Activated T-helper 1 cell treated with anti-CD3 and anti-CD28 coated beads, Interleukin-12 subunit alpha, Interleukin-12 subunit beta, Interleukin-2, Interleukin-4 antibody, amounts not matched to agents 30 ng/mL and 10 ng/mL and 1 ng/mL, durations not matched to agents 14 hours and 24 hours and 36 hours (primary cell): ENCODE measurements around the gene CD33. TPM values are rescaled to one million over a fixed set of nuclear protein-coding genes. Genes with fewer than 3 reads are reported as not detected.
"Not testable (repeated sequence)": the region's sequence is repeated elsewhere in the genome, so short reads cannot be mapped to it uniquely, and the experiment has no call there.

Source experiments
- DNase-seq: peaks from one replicate; pipeline ENCODE4 v3.0.0; 2021; ENCODE audit warnings: low spot score
- H3K27ac Mint-ChIP-seq: one replicate; pipeline ENCODE4 v1.8.0; 2021; ENCODE audit warnings: mild to moderate bottlenecking, mixed read lengths
- H3K27me3 Mint-ChIP-seq: one replicate; pipeline ENCODE4 v1.8.0; 2022; ENCODE audit warnings: mild to moderate bottlenecking, moderate library complexity, mixed read lengths; ENCODE audit not compliant: insufficient read depth
- H3K36me3 Mint-ChIP-seq: one replicate; pipeline ENCODE4 v1.8.0; 2021; ENCODE audit warnings: low read depth, mixed read lengths
- H3K4me1 Mint-ChIP-seq: one replicate; pipeline ENCODE4 v1.8.0; 2021; ENCODE audit warnings: low read depth, mixed read lengths
- H3K4me3 Mint-ChIP-seq: one replicate; pipeline ENCODE4 v1.8.0; 2021; ENCODE audit warnings: mild to moderate bottlenecking, moderate library complexity, mixed read lengths
- H3K9me3 Mint-ChIP-seq: one replicate; pipeline ENCODE4 v1.8.0; 2021; ENCODE audit warnings: mixed read lengths
- intact Hi-C: fragments of 100-400 bp; cut with micrococcal nuclease; formaldehyde crosslinking; loops from one replicate; pipeline ENCODE4 v1.15.1; 2024
- total RNA-seq: library from RNA; stranded (reverse); gene quantifications from 2 replicates; pipeline ENCODE4 v1.2.3, GENCODE V29; 2022

Gene CD33
- total RNA-seq, 1 donor from 2014 or later = 6.3 TPM

GRCh38 chr19:51195316-51195586 lies 29.6 kb upstream of the CD33 start:
- intact Hi-C loops = no loop called here
- H3K4me1 Mint-ChIP-seq = peaks cover 5% of the 10 kb centered on the region
- no peaks in the 10 kb centered on the region for H3K36me3 Mint-ChIP-seq
- H3K4me3 Mint-ChIP-seq = no peak overlapping the region
- H3K27ac Mint-ChIP-seq = no peak overlapping the region
- H3K9me3 Mint-ChIP-seq = no peaks in the 10 kb centered on the region
- DNase-seq = no peak
- peaks cover 3% of the 10 kb centered on the region for H3K27me3 Mint-ChIP-seq

DNA sequence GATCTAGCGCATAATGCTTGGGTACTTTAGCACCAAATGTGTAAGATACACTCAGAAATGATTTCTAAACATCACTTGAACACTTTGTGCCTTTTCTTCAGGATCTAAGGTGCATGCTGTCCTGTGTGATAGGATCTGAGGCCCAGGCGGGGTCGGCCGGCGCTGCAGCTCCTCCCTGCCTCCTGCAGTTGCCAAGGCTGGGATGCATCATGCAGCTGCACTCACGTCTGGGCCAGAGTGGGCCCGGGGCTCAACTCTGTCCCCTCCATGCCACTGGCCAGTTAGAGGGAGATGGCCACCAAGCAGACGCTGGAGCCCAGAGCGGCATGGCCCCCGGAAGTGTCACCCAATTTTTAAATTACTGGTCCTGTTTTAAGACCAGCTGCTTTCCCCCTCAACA lies 29.3 kb upstream of the CD33 start:
- no peak overlapping the region for H3K4me3 Mint-ChIP-seq
- H3K4me1 Mint-ChIP-seq = peaks cover 5% of the 10 kb centered on the region
- no peaks in the 10 kb centered on the region for H3K36me3 Mint-ChIP-seq
- intact Hi-C loops = no loop called here
- H3K27ac Mint-ChIP-seq = no peak overlapping the region
- no peak for DNase-seq
- H3K9me3 Mint-ChIP-seq = no peaks in the 10 kb centered on the region
- H3K27me3 Mint-ChIP-seq = peaks cover 6% of the 10 kb centered on the region

DNA sequence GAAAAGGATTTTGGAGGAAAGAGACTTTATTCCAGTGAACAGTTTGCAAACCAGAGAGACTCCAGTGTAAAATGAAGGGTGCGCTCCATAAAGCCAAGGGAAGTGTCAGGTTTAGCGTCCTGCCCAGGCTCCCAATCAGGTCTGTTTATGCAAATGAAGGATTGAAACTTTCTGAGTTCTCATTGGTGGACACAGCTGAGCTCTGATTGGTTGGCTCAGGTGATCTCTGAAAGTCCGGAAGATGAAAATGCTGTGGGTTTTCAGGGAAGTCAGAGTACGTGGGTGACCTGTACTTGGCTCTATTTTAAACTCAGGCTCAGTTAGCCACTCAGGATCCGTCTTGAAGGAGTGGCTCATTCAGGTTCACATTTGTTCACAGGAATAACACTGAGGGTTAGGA lies 28.7 kb upstream of the CD33 start:
- Mint-ChIP-seq H3K27ac (no peak overlapping the region), H3K4me1 (peaks cover 5% of the 10 kb centered on the region), H3K4me3 (no peak overlapping the region), H3K27me3 (peaks cover 7% of the 10 kb centered on the region), H3K9me3 (no peaks in the 10 kb centered on the region), H3K36me3 (no peaks in the 10 kb centered on the region)
- intact Hi-C loops = no loop called here
- no peak for DNase-seq

GRCh38 chr19:51198641-51199040 lies 26.2 kb upstream of the CD33 start:
- intact Hi-C loops = no loop called here
- H3K4me3 Mint-ChIP-seq = no peak overlapping the region
- peaks cover 5% of the 10 kb centered on the region for H3K4me1 Mint-ChIP-seq
- no peak for DNase-seq
- no peak overlapping the region for H3K27ac Mint-ChIP-seq
- H3K27me3 Mint-ChIP-seq = peaks cover 7% of the 10 kb centered on the region
- no peaks in the 10 kb centered on the region for H3K36me3 Mint-ChIP-seq
- H3K9me3 Mint-ChIP-seq = no peaks in the 10 kb centered on the region

DNA sequence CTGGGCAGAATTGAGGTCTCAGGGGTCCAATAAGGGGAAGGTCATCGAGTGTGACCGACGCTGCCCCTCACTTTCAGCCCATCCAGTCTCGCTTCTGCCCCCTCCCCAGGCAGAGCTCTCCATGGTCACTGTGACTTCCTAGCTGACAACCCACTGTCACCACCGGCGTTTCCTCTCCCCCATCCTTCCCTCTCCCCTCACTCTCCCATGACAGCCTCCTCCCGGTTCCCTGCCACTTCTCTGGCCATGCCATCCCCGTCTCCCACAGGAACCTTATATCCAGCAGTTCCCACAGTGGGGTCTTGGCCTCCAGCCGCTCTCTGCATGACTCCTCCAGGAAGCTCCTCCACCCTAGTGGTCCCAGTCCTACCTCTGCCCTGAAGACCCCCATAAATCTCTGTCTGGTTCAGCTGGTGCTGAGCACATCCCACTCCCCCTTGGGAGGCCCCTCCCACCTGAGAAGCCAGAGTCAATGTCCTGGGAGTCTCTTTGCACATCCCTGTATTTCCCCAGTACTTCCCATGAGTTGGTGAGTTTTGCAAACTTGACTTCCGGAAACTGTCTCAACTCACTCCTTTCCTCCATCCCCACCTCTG lies 24.7 kb upstream of the CD33 start:
- H3K9me3 Mint-ChIP-seq = no peaks in the 10 kb centered on the region
- no peaks in the 10 kb centered on the region for H3K36me3 Mint-ChIP-seq
- intact Hi-C loops = no loop called here
- H3K4me3 Mint-ChIP-seq = no peak overlapping the region
- no peak for DNase-seq
- peaks cover 1% of the 10 kb centered on the region for H3K4me1 Mint-ChIP-seq
- no peak overlapping the region for H3K27ac Mint-ChIP-seq
- peaks cover 7% of the 10 kb centered on the region for H3K27me3 Mint-ChIP-seq

DNA sequence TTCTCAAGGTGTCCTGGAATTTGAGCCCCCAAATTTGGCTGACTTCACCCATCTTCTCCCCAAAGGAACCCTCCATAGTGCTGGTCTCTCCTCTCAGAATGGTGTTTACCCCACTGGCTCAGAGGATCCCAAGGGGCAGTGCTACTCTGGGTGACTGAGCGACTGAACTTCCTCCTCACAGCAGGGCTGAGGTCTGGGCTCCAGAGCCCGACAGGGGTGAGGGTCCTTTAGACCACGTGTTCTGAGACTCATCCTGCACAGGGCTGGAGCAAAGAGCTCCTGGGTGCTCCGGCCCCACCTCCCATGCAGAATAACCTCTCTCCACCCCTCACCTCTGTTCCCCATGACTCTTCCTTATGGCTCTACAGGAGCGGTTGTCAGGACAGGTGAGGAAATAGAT lies 23.2 kb upstream of the CD33 start:
- Mint-ChIP-seq H3K27ac (no peak overlapping the region), H3K4me1 (no peaks in the 10 kb centered on the region), H3K9me3 (no peaks in the 10 kb centered on the region), H3K27me3 (peaks cover 12% of the 10 kb centered on the region), H3K4me3 (no peak overlapping the region), H3K36me3 (no peaks in the 10 kb centered on the region)
- intact Hi-C loops = no loop called here
- DNase-seq = no peak

GRCh38 chr19:51203916-51204315 lies 21.0 kb upstream of the CD33 start:
- no peak overlapping the region for H3K27ac Mint-ChIP-seq
- H3K9me3 Mint-ChIP-seq = no peaks in the 10 kb centered on the region
- DNase-seq = no peak
- intact Hi-C loops = no loop called here
- H3K4me3 Mint-ChIP-seq = no peak overlapping the region
- H3K36me3 Mint-ChIP-seq = no peaks in the 10 kb centered on the region
- no peaks in the 10 kb centered on the region for H3K4me1 Mint-ChIP-seq
- peaks cover 14% of the 10 kb centered on the region for H3K27me3 Mint-ChIP-seq

- no peak for DNase-seq
- intact Hi-C loops = no loop called here
- Mint-ChIP-seq H3K9me3 (no peaks in the 10 kb centered on the region), H3K4me3 (no peak overlapping the region), H3K4me1 (no peaks in the 10 kb centered on the region), H3K27ac (no peak overlapping the region), H3K27me3 (peaks cover 14% of the 10 kb centered on the region), H3K36me3 (no peaks in the 10 kb centered on the region)
Measured at GRCh38 chr19:51204321-51204720, 20.6 kb upstream of the CD33 start.

DNA sequence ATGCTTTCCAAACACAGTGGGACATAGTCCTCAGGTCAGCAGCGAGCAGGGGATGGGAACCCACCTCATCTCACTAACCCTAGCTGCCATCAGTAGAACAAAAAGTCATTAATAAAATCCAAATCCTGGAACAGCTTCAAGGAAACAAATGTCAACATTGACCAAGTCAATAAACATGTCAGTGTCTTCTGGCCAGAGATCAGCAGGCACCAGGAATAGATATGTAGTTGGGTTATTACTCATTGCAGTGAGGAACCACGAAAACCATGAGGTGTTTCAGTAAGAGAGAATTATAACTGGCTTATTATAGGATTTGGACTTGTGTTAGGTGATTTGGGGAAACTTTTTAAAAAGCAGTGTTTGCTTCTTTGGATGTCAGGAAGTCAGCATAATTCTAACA lies 17.1 kb upstream of the CD33 start:
- no peak for DNase-seq
- no peaks in the 10 kb centered on the region for H3K9me3 Mint-ChIP-seq
- H3K4me3 Mint-ChIP-seq = no peak overlapping the region
- no peak overlapping the region for H3K27ac Mint-ChIP-seq
- no peaks in the 10 kb centered on the region for H3K36me3 Mint-ChIP-seq
- H3K4me1 Mint-ChIP-seq = peaks cover 5% of the 10 kb centered on the region
- intact Hi-C loops = no loop called here
- H3K27me3 Mint-ChIP-seq = peaks cover 11% of the 10 kb centered on the region

DNA sequence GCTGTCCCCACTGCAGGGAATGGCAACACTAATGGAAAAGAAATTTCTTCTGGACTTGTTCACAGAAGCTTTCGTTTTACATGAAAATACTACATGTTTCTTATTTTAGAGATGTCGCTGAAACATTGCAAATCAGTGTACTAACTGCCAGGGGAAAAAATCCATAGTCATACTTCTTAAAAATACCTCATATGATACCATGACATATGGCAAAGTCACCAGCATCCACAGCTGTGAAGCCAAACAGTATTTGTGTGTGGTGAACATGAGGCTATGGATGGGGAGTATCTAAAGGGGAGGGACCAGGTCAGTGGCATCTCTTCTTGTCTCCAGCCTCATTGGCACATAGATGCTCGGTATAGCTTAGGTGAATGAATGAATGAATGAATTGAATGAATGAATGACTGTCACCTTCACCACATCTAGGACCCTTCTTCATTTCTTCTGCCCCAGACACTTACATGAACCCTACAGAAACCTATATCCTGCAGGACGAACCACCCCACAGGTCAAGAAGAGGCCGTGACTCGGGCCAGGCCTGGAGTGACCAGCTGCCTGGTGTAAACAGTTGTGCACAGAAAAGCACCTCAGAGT lies 14.6 kb upstream of the CD33 start:
- peaks cover 5% of the 10 kb centered on the region for H3K4me1 Mint-ChIP-seq
- no peak overlapping the region for H3K4me3 Mint-ChIP-seq
- intact Hi-C loops = no loop called here
- H3K27ac Mint-ChIP-seq = no peak overlapping the region
- no peak for DNase-seq
- no peaks in the 10 kb centered on the region for H3K9me3 Mint-ChIP-seq
- peaks cover 11% of the 10 kb centered on the region for H3K27me3 Mint-ChIP-seq
- H3K36me3 Mint-ChIP-seq = no peaks in the 10 kb centered on the region

- H3K4me3 Mint-ChIP-seq, H3K9me3 Mint-ChIP-seq, H3K27me3 Mint-ChIP-seq, DNase-seq, intact Hi-C loops, H3K27ac Mint-ChIP-seq, H3K36me3 Mint-ChIP-seq, H3K4me1 Mint-ChIP-seq: not testable (repeated sequence)
Measured at GRCh38 chr19:51210874-51211361, 14.0 kb upstream of the CD33 start.

GRCh38 chr19:51211833-51212232 lies 13.0 kb upstream of the CD33 start:
- intact Hi-C loops = no loop called here
- Mint-ChIP-seq H3K4me1 (peaks cover 5% of the 10 kb centered on the region), H3K27ac (no peak overlapping the region), H3K36me3 (no peaks in the 10 kb centered on the region), H3K4me3 (no peak overlapping the region), H3K9me3 (no peaks in the 10 kb centered on the region), H3K27me3 (peaks cover 6% of the 10 kb centered on the region)
- DNase-seq = no peak

DNA sequence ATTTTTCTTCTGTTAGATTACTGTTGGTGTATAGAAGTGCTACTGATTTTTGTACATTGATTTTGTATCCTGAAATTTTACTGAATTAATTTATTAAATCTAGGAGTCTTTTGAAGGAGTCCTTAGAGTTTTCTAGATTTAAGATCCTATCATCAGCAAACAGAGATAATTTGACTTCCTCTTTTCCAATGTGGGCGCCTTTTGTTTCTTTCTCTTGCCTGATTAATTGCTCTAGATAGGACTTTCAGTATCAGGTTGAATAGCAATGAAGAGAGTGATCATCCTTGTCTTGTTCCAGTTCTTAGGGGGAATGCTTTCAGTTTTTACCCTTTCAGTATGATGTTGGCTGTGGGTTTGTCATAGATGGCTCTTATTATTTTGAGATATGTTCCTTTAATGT lies 5.6 kb upstream of the CD33 start:
- Mint-ChIP-seq H3K4me3 (no peak overlapping the region), H3K4me1 (peaks cover 9% of the 10 kb centered on the region), H3K9me3 (no peaks in the 10 kb centered on the region), H3K27me3 (peaks cover 12% of the 10 kb centered on the region), H3K27ac (no peak overlapping the region), H3K36me3 (no peaks in the 10 kb centered on the region)
- no peak for DNase-seq
- intact Hi-C loops = no loop called here

DNA sequence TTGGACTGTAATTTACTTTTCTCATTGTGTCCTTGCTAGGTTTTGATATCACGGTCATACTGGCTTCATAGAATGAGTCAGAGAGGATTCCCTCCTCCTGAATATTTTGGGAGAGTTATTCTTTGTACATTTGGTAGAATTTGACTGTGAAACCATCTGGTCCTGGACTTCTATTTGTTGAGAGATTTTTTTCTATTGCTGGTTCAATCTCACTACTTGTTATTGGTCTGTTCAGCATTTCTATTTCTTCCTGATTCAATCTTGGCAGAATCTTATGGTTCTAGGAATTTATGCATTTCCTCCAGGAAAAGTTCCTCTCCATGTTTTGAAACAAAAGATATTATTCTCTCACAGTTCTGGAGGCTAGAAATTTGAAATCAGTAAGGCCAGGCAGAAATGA lies 4.9 kb upstream of the CD33 start:
- DNase-seq = no peak
- H3K4me1 Mint-ChIP-seq = peaks cover 13% of the 10 kb centered on the region
- H3K27me3 Mint-ChIP-seq = peaks cover 12% of the 10 kb centered on the region
- intact Hi-C loops = no loop called here
- no peaks in the 10 kb centered on the region for H3K36me3 Mint-ChIP-seq
- H3K4me3 Mint-ChIP-seq = no peak overlapping the region
- no peak overlapping the region for H3K27ac Mint-ChIP-seq
- H3K9me3 Mint-ChIP-seq = no peaks in the 10 kb centered on the region
